Upper lobe of left lung (tissue), 4 donors: Measurements from ENCODE around the gene LMCD1.

Source experiments
- EP300 ChIP-seq, 4 donors: sonication (generic); formaldehyde crosslinking; IDR thresholded peaks; one replicate each; pipeline ENCODE4 v1.5.1; 2017; ENCODE audit warnings: antibody characterized with exemption in 4 of 4, control low read depth in 2 of 4
- POLR2A ChIP-seq, 4 donors: fragments of 450-650 bp; IDR thresholded peaks; one replicate each; pipeline ENCODE4 v1.5.1; 2016 to 2017; ENCODE audit warnings: antibody characterized with exemption in 4 of 4, mild to moderate bottlenecking in 2 of 4
- TF ChIP-seq, protein P1 (sequence below), 6 experiments: fragments of 450-650 bp in 4 of 6; fragments of 200-600 bp in 2 of 6; sonication (generic) in 2 of 6; IDR thresholded peaks; one replicate each; pipeline ENCODE4 v1.5.1; 2016 to 2019; ENCODE audit warnings: antibody characterized with exemption in 6 of 6

DNA sequence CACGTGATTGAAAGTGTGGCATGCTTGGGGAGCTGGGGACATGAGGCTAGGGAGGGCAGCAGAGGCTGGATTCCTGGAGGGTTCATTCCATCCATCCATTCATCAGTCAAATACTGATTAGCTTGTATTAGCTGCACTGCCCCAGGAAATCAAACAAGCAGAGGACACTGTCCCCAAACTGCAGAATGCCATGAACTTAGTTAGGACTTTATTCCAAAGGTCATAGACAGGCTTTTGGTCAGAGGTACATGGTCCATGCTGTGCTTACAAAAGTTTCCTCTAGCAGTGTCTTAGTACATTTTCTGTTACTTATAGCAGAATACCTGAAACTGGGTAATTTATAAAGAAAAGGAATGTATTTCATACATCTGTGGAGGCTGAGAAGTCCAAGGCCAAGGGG, 47.7 kb downstream of the LMCD1 start:
- TF ChIP-seq POLR2A (IDR thresholded peaks at IDR 0.05), result no peak
- no peak for TF ChIP-seq EP300 (IDR thresholded peaks at IDR 0.05)
- TF ChIP-seq, protein P1, sequence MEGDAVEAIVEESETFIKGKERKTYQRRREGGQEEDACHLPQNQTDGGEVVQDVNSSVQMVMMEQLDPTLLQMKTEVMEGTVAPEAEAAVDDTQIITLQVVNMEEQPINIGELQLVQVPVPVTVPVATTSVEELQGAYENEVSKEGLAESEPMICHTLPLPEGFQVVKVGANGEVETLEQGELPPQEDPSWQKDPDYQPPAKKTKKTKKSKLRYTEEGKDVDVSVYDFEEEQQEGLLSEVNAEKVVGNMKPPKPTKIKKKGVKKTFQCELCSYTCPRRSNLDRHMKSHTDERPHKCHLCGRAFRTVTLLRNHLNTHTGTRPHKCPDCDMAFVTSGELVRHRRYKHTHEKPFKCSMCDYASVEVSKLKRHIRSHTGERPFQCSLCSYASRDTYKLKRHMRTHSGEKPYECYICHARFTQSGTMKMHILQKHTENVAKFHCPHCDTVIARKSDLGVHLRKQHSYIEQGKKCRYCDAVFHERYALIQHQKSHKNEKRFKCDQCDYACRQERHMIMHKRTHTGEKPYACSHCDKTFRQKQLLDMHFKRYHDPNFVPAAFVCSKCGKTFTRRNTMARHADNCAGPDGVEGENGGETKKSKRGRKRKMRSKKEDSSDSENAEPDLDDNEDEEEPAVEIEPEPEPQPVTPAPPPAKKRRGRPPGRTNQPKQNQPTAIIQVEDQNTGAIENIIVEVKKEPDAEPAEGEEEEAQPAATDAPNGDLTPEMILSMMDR (IDR thresholded peaks at IDR 0.05), result no peak
